Measurements from ENCODE around the gene SON. TPM values are rescaled to one million over a fixed set of nuclear protein-coding genes. Genes with fewer than 3 reads are reported as not detected.

The SON gene
- total RNA-seq, 2 experiments from 2014 or later = 243 to 352 TPM

DNA sequence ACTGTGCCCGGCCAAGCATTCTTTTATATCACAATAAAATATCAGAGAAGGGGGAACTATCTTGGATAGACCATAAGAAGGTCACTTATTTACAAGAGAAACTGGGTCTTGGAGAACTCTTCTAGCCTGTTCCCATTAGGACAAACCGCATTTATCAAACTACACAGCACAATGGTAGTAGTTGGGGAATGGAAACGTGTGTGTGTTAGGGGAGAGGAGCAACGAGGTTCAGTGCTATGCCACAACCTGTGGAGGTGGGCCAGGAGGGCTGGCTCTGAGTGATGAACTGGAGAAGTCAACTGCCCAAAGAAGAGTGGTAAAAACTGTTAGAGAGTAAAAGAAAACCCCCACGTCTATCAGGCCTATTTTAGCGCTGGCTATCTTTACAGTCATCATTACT, 44.1 kb downstream of the SON start:
- H3K4me3 ChIP-seq (ENCODE audit: low read depth, low read length, poor library complexity, severe bottlenecking) = peak overlapping the region; percentile 83
- no TSS peak for BruUV-seq (replicated peaks)
- DNase-seq (ENCODE audit: low spot score) = no peak
- no peaks in the 10 kb centered on the region for H3K9me3 ChIP-seq (ENCODE audit: low read length)
- H3K4me1 ChIP-seq (ENCODE audit: insufficient read depth, low read length, poor library complexity, severe bottlenecking) = peaks cover 8% of the 10 kb centered on the region
- intact Hi-C loops (cut with micrococcal nuclease; ENCODE audit: unreplicated experiment) = no loop called here
- TF ChIP-seq, protein P1, sequence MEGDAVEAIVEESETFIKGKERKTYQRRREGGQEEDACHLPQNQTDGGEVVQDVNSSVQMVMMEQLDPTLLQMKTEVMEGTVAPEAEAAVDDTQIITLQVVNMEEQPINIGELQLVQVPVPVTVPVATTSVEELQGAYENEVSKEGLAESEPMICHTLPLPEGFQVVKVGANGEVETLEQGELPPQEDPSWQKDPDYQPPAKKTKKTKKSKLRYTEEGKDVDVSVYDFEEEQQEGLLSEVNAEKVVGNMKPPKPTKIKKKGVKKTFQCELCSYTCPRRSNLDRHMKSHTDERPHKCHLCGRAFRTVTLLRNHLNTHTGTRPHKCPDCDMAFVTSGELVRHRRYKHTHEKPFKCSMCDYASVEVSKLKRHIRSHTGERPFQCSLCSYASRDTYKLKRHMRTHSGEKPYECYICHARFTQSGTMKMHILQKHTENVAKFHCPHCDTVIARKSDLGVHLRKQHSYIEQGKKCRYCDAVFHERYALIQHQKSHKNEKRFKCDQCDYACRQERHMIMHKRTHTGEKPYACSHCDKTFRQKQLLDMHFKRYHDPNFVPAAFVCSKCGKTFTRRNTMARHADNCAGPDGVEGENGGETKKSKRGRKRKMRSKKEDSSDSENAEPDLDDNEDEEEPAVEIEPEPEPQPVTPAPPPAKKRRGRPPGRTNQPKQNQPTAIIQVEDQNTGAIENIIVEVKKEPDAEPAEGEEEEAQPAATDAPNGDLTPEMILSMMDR (conservative IDR thresholded peaks at IDR 0.05; ENCODE audit: low read length) = no peak
- no peak for TF ChIP-seq EZH2phosphoT487 (IDR thresholded peaks at IDR 0.05; ENCODE audit: borderline replicate concordance, low read depth, low read length)
- ChIA-PET POLR2A (no interaction called here), CTCF (ENCODE audit: unreplicated experiment) (no interaction called here)
- no peaks in the 10 kb centered on the region for H3K9me2 ChIP-seq (ENCODE audit: insufficient read depth, low read length)
- H3K27ac ChIP-seq (ENCODE audit: low read depth, low read length, poor library complexity, severe bottlenecking) = no peak overlapping the region
- peaks cover 44% of the 10 kb centered on the region for H3K36me3 ChIP-seq (ENCODE audit: insufficient read depth, low read length)
- no peaks in the 10 kb centered on the region for H4K20me1 ChIP-seq (ENCODE audit: insufficient read depth, low read length)
- H2AFZ ChIP-seq (ENCODE audit: low read length) = no peak overlapping the region
- peak overlapping the region; percentile 88 for H3K4me2 ChIP-seq (ENCODE audit: low read length)
- peaks cover 29% of the 10 kb centered on the region for H3K79me2 ChIP-seq (ENCODE audit: insufficient read depth, low read depth, low read length)

DNA sequence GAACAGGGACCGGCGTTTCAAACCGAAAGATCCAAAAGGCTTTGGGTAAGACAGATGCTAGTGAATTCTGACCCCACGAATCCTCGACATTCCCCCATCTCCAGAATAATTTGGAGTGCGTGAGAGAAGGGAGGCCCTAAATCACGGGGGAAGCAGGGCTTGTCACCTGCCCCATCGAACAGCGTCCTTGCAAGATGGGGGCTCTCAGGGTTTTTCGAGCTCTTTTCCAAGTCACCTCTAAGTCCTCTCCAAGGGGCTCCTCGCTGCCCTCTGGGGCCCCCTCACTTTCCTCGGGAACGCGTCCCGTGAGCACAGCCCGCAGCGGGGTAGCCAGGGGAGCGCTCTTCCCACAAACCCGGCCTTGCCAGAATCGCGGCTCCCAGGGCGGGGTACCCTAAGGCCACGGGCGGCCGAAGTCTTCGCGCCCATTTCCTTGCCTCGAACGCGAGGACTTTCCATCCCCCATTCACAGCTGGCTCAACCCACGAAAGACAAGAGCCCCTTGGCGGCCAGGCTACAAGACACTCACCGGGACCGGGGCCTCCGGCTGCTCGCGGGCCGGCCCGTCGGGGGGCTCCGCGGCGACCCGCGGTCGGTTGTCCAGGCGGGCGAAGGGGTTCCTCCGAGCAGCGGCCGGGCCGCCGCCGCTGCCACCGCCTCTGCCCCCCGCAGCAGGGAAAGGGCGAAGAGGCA, 45.1 kb downstream of the SON start:
- POLR2A ChIA-PET = interaction anchor here (0.6 to 1.7 kb wide), 8 partner anchors 15 to 143 kb away, joined by 3 to 8 read pairs (median 4); partner anchors contain the start of genes DNAJC28 and TMEM50B
- no TSS peak for BruUV-seq (replicated peaks)
- Histone ChIP-seq H3K79me2 (ENCODE audit: insufficient read depth, low read depth, low read length) (peaks cover 29% of the 10 kb centered on the region), H4K20me1 (ENCODE audit: insufficient read depth, low read length) (no peaks in the 10 kb centered on the region), H2AFZ (ENCODE audit: low read length) (peak overlapping the region; percentile 95), H3K4me1 (ENCODE audit: insufficient read depth, low read length, poor library complexity, severe bottlenecking) (peaks cover 8% of the 10 kb centered on the region), H3K9me2 (ENCODE audit: insufficient read depth, low read length) (no peaks in the 10 kb centered on the region), H3K27ac (ENCODE audit: low read depth, low read length, poor library complexity, severe bottlenecking) (peak overlapping the region; percentile 37), H3K9me3 (ENCODE audit: low read length) (no peaks in the 10 kb centered on the region), H3K4me2 (ENCODE audit: low read length) (peak overlapping the region; percentile 88), H3K36me3 (ENCODE audit: insufficient read depth, low read length) (peaks cover 37% of the 10 kb centered on the region), H3K4me3 (ENCODE audit: low read depth, low read length, poor library complexity, severe bottlenecking) (peak overlapping the region; percentile 83)
- no peak for TF ChIP-seq EZH2phosphoT487 (IDR thresholded peaks at IDR 0.05; ENCODE audit: borderline replicate concordance, low read depth, low read length)
- TF ChIP-seq, protein P1 (conservative IDR thresholded peaks at IDR 0.05; ENCODE audit: low read length) = peak; percentile 28; the same call in 1 of the 2 replicates
- CTCF ChIA-PET (ENCODE audit: unreplicated experiment) = interaction anchor here (0.6 kb wide), 1 partner anchor 350 kb away, joined by 3 read pairs; no protein-coding TSS in a partner anchor
- intact Hi-C loops (cut with micrococcal nuclease; ENCODE audit: unreplicated experiment) = loop anchor here (2.0 kb wide), 1 partner anchor 45 kb away; the partner anchor contains the start of genes GART and SON
- peak; percentile 57 for DNase-seq (ENCODE audit: low spot score)
